ENCODE measurements around the gene ZNF423.

The ZNF423 gene

GRCh38 chr16:49594685-49595498 is 261.0 kb downstream of the ZNF423 start:
- no peaks in the 10 kb centered on the region for H3K36me3 ChIP-seq (ENCODE audit: control insufficient read depth, insufficient read depth, low read length)
- H3K4me1 ChIP-seq (ENCODE audit: control insufficient read depth, insufficient read depth, low read length), result no peaks in the 10 kb centered on the region
- H3K9ac ChIP-seq (ENCODE audit: low read length), result no peak overlapping the region
- H3K9me3 ChIP-seq (ENCODE audit: control insufficient read depth, low read length), result no peaks in the 10 kb centered on the region
- H3K27me3 ChIP-seq (ENCODE audit: control insufficient read depth, insufficient read depth, low read length), result peaks cover 5% of the 10 kb centered on the region
- no peak overlapping the region for H3K4me3 ChIP-seq (ENCODE audit: low read length)

GRCh38 chr16:49594153-49594552 is 261.8 kb downstream of the ZNF423 start:
- Histone ChIP-seq H3K36me3 (ENCODE audit: control insufficient read depth, insufficient read depth, low read length) (no peaks in the 10 kb centered on the region), H3K4me1 (ENCODE audit: control insufficient read depth, insufficient read depth, low read length) (no peaks in the 10 kb centered on the region), H3K27me3 (ENCODE audit: control insufficient read depth, insufficient read depth, low read length) (peaks cover 5% of the 10 kb centered on the region), H3K9ac (ENCODE audit: low read length) (no peak overlapping the region), H3K9me3 (ENCODE audit: control insufficient read depth, low read length) (no peaks in the 10 kb centered on the region), H3K4me3 (ENCODE audit: low read length) (no peak overlapping the region)

- H3K36me3 ChIP-seq (ENCODE audit: control insufficient read depth, insufficient read depth, low read length), result no peaks in the 10 kb centered on the region
- H3K9me3 ChIP-seq (ENCODE audit: control insufficient read depth, low read length), result no peaks in the 10 kb centered on the region
- H3K9ac ChIP-seq (ENCODE audit: low read length), result no peak overlapping the region
- H3K27me3 ChIP-seq (ENCODE audit: control insufficient read depth, insufficient read depth, low read length), result peaks cover 5% of the 10 kb centered on the region
- no peaks in the 10 kb centered on the region for H3K4me1 ChIP-seq (ENCODE audit: control insufficient read depth, insufficient read depth, low read length)
- H3K4me3 ChIP-seq (ENCODE audit: low read length), result no peak overlapping the region
Measured at GRCh38 chr16:49593424-49594040, 262.4 kb downstream of the ZNF423 start.

- Histone ChIP-seq H3K4me1 (ENCODE audit: control insufficient read depth, insufficient read depth, low read length) (no peaks in the 10 kb centered on the region), H3K4me3 (ENCODE audit: low read length) (no peak overlapping the region), H3K9me3 (ENCODE audit: control insufficient read depth, low read length) (no peaks in the 10 kb centered on the region)
Measured at GRCh38 chr16:49592546-49593423, 263.1 kb downstream of the ZNF423 start.

GRCh38 chr16:49590166-49590871 is 265.6 kb downstream of the ZNF423 start:
- no peak overlapping the region for H3K4me3 ChIP-seq (ENCODE audit: low read length)
- no peaks in the 10 kb centered on the region for H3K4me1 ChIP-seq (ENCODE audit: control insufficient read depth, insufficient read depth, low read length)

More at GRCh38 chr16:49592546-49593423, 263.1 kb downstream of the ZNF423 start:
- Histone ChIP-seq H3K9ac (ENCODE audit: low read length) (no peak overlapping the region), H3K27me3 (ENCODE audit: control insufficient read depth, insufficient read depth, low read length) (peaks cover 5% of the 10 kb centered on the region), H3K36me3 (ENCODE audit: control insufficient read depth, insufficient read depth, low read length) (no peaks in the 10 kb centered on the region)

GRCh38 chr16:49589544-49590031 is 266.3 kb downstream of the ZNF423 start:
- Histone ChIP-seq H3K27me3 (ENCODE audit: control insufficient read depth, insufficient read depth, low read length) (peaks cover 5% of the 10 kb centered on the region), H3K4me1 (ENCODE audit: control insufficient read depth, insufficient read depth, low read length) (no peaks in the 10 kb centered on the region), H3K4me3 (ENCODE audit: low read length) (no peak overlapping the region), H3K9me3 (ENCODE audit: control insufficient read depth, low read length) (no peaks in the 10 kb centered on the region), H3K36me3 (ENCODE audit: control insufficient read depth, insufficient read depth, low read length) (no peaks in the 10 kb centered on the region), H3K9ac (ENCODE audit: low read length) (no peak overlapping the region)

More at GRCh38 chr16:49590166-49590871, 265.6 kb downstream of the ZNF423 start:
- H3K27me3 ChIP-seq (ENCODE audit: control insufficient read depth, insufficient read depth, low read length), result peaks cover 5% of the 10 kb centered on the region
- no peak overlapping the region for H3K9ac ChIP-seq (ENCODE audit: low read length)
- H3K9me3 ChIP-seq (ENCODE audit: control insufficient read depth, low read length), result no peaks in the 10 kb centered on the region
- H3K36me3 ChIP-seq (ENCODE audit: control insufficient read depth, insufficient read depth, low read length), result no peaks in the 10 kb centered on the region

- H3K4me1 ChIP-seq (ENCODE audit: control insufficient read depth, insufficient read depth, low read length), result no peaks in the 10 kb centered on the region
- peaks cover 5% of the 10 kb centered on the region for H3K27me3 ChIP-seq (ENCODE audit: control insufficient read depth, insufficient read depth, low read length)
- no peaks in the 10 kb centered on the region for H3K9me3 ChIP-seq (ENCODE audit: control insufficient read depth, low read length)
- no peak overlapping the region for H3K4me3 ChIP-seq (ENCODE audit: low read length)
- H3K36me3 ChIP-seq (ENCODE audit: control insufficient read depth, insufficient read depth, low read length), result no peaks in the 10 kb centered on the region
- H3K9ac ChIP-seq (ENCODE audit: low read length), result no peak overlapping the region
Measured at GRCh38 chr16:49588729-49589384, 267.1 kb downstream of the ZNF423 start.

- H3K4me3 ChIP-seq (ENCODE audit: low read length), result no peak overlapping the region
- H3K9ac ChIP-seq (ENCODE audit: low read length), result no peak overlapping the region
- H3K36me3 ChIP-seq (ENCODE audit: control insufficient read depth, insufficient read depth, low read length), result no peaks in the 10 kb centered on the region
- H3K9me3 ChIP-seq (ENCODE audit: control insufficient read depth, low read length), result no peaks in the 10 kb centered on the region
- no peaks in the 10 kb centered on the region for H3K4me1 ChIP-seq (ENCODE audit: control insufficient read depth, insufficient read depth, low read length)
- H3K27me3 ChIP-seq (ENCODE audit: control insufficient read depth, insufficient read depth, low read length), result peaks cover 5% of the 10 kb centered on the region
Measured at GRCh38 chr16:49588026-49588425, 267.9 kb downstream of the ZNF423 start.

GRCh38 chr16:49587511-49587910 is 268.4 kb downstream of the ZNF423 start:
- H3K9me3 ChIP-seq (ENCODE audit: control insufficient read depth, low read length), result no peaks in the 10 kb centered on the region
- no peak overlapping the region for H3K9ac ChIP-seq (ENCODE audit: low read length)
- H3K4me1 ChIP-seq (ENCODE audit: control insufficient read depth, insufficient read depth, low read length), result no peaks in the 10 kb centered on the region
- peaks cover 2% of the 10 kb centered on the region for H3K27me3 ChIP-seq (ENCODE audit: control insufficient read depth, insufficient read depth, low read length)
- no peaks in the 10 kb centered on the region for H3K36me3 ChIP-seq (ENCODE audit: control insufficient read depth, insufficient read depth, low read length)
- H3K4me3 ChIP-seq (ENCODE audit: low read length), result no peak overlapping the region

- no peak overlapping the region for H3K4me3 ChIP-seq (ENCODE audit: low read length)
- no peaks in the 10 kb centered on the region for H3K9me3 ChIP-seq (ENCODE audit: control insufficient read depth, low read length)
- no peak overlapping the region for H3K9ac ChIP-seq (ENCODE audit: low read length)
- H3K36me3 ChIP-seq (ENCODE audit: control insufficient read depth, insufficient read depth, low read length), result no peaks in the 10 kb centered on the region
- no peaks in the 10 kb centered on the region for H3K4me1 ChIP-seq (ENCODE audit: control insufficient read depth, insufficient read depth, low read length)
- H3K27me3 ChIP-seq (ENCODE audit: control insufficient read depth, insufficient read depth, low read length), result no peaks in the 10 kb centered on the region
Measured at GRCh38 chr16:49586466-49587450, 269.2 kb downstream of the ZNF423 start.

Data from mucosa of stomach (tissue), 1 donor.